ENCODE measurements around the gene CBLL2.
"Not testable (repeated sequence)": the region's sequence is repeated elsewhere in the genome, so short reads cannot be mapped to it uniquely, and the experiment has no call there.

Gene CBLL2, protein sequence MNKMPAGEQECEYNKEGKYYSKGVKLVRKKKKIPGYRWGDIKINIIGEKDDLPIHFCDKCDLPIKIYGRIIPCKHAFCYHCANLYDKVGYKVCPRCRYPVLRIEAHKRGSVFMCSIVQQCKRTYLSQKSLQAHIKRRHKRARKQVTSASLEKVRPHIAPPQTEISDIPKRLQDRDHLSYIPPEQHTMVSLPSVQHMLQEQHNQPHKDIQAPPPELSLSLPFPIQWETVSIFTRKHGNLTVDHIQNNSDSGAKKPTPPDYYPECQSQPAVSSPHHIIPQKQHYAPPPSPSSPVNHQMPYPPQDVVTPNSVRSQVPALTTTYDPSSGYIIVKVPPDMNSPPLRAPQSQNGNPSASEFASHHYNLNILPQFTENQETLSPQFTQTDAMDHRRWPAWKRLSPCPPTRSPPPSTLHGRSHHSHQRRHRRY
- 0 to 0.09 (median 0) reads per million in 4 experiments for total RNA-seq

DNA sequence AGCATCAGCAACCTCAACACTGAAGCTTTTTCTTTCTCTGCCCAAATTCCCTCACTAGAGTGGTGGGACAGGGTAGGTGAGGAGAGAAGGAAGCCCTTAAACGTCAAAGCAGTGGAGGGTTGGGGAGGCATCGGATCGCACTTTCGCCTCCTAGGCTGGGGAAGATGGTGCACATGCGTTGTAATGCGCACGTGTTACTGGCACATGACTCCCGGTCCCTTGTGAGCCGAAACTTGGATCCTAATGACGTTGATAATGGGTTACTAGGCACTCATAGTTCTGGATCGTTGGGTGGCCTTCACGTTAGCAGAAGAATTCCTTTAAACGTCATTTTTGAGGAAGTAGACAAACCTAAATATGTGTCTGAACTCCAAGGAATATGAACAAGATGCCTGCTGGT lies at the start of gene CBLL2:
Gene CBLL2, plus strand, starts transcription at position 301 of the 400 bp plus-strand sequence. Its CDS starts 79 bp downstream, at position 380.
- DNase-seq: no peak

DNA sequence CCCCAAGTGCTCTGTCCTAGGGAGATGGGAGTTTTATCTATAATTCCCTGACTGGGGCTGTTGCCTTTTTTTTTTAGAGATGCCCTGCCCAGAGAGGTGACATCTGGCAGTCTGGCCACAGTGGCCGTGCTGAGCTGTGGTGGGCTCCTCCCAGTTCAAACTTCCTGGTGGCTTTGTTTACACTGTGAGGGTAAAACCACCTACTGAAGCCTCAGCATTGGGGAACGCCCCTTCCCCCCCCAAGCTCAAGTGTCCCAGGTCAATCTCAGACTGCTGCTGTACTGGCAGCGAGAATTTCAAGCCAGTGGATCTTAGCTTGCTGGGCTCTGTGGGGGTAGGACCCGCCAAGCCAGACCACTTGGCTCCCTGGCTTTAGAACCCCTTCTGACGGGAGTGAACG lies 38.3 kb upstream of the CBLL2 start:
- DNase-seq: no peak

DNA sequence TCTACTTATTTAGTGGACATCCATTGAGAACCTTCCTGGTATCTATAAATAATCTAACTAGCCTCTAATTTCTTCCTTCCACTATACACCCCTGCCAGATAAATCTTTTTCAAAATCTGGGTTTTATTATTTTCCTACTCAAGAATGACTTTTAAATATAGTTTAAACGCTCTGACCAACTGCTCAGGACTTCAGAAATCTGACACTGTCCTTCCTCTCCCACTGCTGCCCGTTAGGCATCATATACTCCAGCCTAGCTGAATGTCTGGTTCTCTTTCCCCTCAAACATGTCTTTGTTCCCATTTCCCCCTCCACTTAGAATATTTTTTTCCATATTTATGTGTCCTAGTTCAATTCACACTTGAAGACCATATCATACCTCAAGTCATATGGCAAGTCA lies 35.2 kb upstream of the CBLL2 start:
- DNase-seq: no peak

DNA sequence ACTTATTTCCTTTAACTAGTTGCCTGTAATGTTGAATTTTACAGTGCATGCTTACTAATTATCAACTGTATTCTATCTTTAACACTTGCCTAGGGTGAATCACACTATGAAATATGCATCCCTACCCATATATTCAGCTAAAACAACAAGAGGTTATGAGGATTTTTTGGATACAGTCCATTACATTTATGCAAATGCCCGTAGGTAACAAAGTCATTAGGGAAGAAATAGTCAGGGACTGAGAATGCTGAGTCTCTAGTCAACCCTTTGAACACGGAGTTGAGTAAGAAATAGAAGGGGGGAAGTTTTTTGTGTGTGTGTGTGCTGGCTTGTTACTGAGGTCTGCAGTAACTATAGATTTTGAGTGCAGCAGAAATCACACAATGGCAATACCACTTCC lies 26.1 kb upstream of the CBLL2 start:
- no peak for DNase-seq

DNA sequence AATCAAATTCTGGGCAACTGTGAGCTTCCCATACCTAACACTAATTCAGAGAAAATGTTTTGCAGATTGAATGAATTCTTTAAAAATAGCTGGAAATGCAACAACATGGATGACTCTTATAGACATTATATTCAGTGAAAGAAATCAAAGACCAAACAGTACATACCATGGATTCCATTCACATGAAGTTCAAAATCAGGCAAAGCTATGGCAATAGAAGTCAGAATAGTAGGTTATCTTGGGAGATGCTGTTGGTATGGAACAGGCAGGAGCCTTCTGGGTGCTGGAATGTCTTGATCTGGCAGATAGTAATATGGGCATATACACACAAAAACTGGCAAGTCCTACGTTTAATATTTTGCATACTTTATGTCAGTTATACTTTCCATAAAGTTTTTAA lies 25.5 kb upstream of the CBLL2 start:
- no peak for DNase-seq

DNA sequence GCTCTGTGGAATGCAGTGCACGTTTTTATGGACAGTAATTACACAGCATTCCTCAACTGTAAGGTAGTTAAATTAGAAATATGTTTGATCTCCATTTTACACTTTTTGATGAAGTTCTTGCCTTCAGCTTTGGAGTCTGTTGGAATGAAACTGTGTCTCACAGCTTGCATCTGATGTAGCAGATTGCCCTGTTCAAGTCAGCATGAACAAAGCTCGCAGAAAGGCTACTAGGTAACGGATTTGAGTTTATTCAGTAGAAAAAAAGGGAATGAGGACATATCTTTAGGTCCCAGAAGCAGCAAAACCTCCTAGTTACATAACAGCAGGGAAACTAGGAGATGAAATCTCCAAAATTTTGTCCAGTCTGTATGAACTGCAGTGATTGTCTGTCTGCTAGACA lies 24.3 kb upstream of the CBLL2 start:
- DNase-seq: no peak

DNA sequence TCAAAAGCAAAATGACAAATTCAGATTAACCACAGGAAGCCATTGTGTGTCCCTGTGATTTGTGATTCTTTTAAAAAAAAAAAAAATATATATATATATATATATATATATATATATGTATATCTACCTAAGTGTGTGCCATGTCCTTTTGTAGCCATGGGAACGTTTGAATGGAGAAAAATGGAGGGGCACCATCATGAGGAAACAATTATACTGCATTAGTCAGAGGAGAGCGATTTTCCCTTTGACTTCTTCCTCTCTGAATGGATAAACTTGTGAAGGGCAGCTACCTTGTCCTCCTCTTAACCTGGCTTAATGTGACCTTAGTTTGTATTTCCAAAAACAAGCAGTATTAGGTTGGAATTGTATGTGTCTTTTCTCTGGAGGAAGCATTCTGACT lies 23.3 kb upstream of the CBLL2 start:
- no peak for DNase-seq

DNA sequence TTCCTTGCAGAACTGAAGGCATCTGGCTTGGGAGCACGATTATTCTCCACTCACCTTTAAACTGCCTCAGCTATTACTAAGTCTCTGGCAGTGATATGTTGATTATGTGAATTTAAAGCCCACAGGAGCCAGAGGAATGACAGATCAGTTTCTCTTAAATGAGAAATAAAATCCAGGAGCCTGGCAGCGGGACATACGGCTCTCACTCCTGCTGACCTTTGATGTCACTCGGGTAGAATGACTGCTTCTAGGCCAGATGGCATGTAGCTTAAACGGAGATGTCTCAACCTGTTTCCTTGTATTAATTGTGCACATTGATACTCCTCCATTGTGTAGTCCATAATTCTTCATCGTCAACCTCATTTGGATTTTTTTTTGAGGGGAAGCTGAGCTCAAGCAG lies 4.0 kb upstream of the CBLL2 start:
- DNase-seq: no peak

DNA sequence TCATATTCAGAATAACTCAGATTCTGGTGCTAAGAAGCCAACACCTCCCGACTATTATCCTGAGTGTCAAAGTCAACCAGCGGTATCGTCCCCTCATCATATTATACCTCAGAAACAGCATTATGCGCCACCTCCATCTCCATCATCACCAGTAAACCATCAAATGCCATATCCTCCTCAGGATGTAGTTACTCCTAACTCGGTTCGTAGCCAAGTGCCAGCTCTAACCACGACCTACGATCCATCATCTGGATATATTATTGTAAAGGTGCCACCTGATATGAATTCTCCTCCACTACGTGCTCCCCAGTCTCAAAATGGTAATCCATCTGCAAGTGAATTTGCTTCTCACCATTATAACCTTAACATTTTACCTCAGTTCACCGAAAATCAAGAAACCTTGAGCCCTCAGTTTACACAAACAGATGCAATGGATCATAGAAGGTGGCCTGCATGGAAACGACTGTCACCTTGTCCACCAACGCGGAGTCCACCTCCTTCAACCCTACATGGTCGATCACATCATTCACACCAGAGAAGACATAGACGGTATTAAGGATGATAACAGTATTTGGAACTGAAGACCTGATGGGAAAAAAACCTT lies 1.1 kb downstream of the CBLL2 start:
- DNase-seq: no peak

DNA sequence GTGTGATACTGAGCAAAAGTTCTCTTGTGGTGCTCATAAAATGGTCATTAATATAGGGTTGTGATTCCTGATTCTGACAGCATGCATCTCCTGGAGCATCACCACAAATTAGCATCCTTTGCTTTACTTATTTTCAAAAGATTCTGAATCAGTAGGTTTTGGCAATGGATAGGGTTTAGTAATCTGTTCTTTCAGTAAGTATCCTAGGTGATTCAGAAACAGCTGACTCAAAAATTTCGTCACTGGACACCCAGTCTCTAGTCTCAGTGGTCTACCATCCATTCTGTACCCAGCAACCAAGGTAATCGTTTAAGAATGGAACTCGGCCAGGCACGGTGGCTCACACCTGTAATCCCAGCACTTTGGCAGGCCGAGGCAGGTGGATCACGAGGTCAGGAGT lies 4.1 kb downstream of the CBLL2 start:
- DNase-seq: no peak

DNA sequence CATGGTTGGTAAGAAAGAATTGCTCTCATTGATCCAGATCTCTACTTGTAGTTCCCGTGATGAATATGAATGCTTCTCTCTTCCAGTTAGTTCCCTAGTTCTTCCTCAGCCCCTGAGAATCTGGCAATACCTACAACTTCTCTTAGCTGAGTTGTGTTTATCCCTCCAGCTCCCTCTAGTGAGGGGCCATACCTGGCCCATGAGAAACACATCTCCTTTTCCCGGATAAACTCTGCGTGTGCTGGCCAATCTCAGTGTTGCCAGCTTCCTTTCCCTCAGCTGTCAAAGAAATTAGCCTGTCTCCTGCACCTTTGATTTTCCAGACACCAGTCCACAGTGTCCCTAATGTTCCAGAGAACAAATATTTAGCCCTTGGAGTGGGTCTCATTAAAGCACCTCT lies 5.7 kb downstream of the CBLL2 start:
- DNase-seq: no peak

DNA sequence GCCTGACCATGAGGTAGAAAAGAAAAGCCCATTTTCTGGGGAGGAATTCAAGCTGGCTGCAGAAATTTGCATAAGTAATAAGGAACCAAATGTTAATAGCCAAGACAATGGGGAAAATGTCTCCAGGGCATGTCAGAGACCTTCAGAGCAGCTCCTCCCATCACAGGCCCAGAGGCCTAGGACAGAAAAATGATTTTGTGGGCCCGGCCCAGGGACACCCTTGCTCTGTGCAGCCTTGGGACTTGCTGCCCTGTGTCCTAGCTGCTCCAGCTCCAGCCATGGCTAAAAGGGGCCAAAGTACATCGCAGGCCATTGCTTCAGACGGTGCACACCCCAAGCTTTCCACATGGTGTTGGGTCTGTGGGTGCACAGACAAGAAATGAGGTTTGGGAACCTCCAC lies 16.5 kb downstream of the CBLL2 start:
- DNase-seq: not testable (repeated sequence)

DNA sequence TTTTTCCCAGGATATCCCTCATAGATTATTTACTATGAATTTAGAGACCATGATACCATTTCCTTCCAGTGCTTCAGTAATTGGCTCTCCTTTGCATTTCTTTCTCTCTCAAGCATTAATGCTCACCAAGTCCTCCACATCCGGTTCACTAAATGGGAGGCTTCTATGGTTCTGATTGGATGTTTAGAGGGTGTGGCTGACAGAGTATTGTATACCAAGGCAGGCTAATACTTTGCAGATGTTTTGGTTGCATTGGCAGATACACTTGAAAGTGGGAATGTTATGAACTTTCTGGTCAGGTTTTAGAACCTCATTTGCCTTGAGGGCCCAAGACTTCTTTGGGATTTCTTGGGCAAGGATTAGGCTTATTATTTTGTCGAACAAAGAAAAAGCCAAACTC lies 24.2 kb downstream of the CBLL2 start:
- DNase-seq: no peak

DNA sequence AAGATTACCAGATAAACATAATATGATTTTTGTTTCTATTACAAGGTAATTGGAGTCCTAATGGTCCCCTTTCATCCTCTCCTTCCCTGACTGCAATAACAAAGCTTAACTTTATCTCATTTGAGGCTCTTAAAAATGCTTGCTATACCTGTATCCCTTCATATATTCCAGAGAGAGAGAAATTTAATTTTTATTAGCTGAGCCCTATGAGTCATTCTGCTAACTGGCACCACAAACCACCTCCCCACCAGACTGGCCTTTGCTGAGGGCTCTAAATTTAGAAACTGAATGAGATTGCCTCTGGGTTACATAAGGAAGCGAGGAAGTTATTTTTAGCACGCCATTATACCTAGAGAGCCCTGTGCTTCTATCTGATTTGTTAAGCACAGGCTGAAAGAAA lies 27.4 kb downstream of the CBLL2 start:
- no peak for DNase-seq

DNA sequence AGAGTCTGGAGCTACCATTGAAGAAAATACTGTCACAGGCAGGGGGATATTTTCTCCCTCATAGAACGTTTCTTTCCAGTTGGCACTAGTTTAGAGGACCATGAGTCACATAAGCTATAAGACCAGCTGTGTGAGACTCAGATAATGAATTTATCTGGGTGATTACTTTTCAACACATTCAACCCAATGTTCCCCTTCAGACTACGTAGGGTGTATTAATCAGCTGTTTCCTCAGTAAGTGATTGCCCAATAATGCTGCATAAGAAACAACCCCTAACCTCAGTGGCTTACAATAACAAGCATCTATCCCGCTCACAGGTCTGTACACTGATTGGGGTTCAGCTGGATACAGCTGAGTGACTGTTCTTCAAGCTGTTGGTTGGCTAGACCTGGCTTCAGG lies 38.1 kb downstream of the CBLL2 start:
- no peak for DNase-seq

DNA sequence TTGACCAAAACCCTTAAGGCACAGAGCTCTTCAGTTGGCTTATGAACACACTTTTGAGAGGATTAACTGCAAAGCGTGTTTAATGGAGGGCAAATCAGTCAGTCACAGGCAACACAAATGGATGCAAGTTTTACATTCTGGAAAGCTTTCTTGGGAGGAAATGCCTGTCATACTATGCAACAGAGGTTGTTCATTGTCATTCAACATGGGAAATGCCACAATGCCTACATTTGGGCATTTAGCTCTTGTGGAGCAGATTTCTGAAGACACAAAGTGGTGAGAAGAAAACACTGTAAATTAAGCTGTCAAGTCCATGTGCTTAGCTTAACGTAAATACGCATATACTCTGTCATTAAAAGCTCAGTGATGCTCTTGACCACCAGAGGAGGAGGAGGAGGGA lies 41.1 kb downstream of the CBLL2 start:
- no peak for DNase-seq

DNA sequence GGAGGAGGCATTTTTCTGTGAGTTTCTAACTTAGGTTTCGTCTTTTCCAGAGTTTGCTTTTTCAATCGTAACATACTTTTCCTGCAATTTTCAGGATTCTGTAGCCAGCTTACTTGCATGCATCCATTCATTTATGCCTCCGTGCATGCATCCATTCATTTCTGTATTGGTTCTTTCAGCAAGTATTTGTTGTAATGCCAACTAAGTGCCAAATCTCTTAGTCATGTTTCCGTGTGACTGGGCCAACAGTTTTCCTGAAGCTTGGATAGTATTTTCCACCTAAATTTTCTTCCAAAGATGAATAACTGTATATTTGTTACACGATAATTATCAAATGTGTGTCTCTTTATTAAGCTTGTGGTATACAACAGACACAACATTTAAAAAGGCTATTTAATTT lies 41.5 kb downstream of the CBLL2 start:
- DNase-seq: no peak

DNA sequence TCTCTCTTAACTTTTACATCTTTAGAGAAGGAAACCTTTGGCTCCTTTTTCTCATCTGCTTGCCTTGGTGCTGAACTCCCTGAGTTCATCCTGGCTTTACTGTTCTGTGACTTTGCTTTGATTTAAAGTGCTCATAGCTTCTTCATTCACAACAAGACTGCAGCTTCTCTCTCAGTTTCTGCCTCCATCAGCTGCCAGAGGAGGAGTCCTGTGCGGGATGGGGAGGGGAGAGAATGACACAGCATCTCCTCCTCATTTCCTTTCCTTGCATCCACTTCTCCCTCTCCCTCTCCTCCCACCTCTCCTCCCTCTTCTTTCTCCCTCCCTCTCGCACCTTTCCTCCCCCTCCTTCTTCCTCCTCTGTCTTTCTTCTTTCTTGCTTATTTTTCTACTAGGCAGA lies 42.0 kb downstream of the CBLL2 start:
- DNase-seq: no peak

DNA sequence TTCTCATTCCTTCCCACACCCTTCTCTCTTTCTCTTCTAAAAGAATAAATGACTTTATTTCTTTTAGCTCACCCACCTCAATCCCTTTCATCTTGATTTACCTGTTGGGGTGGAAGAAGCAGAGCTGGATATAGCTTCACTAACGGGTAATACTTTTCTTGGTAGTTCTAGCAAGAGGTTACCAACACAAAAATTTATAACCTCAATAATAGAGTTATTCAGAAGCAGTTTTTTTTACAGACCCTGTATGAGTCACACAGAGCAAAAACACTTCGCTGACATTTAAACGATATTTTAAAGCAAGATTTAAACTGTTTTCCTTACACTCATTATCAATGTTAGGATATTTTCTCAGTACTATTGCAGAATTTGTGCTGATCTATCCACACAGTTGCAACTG lies 42.4 kb downstream of the CBLL2 start:
- no peak for DNase-seq

DNA sequence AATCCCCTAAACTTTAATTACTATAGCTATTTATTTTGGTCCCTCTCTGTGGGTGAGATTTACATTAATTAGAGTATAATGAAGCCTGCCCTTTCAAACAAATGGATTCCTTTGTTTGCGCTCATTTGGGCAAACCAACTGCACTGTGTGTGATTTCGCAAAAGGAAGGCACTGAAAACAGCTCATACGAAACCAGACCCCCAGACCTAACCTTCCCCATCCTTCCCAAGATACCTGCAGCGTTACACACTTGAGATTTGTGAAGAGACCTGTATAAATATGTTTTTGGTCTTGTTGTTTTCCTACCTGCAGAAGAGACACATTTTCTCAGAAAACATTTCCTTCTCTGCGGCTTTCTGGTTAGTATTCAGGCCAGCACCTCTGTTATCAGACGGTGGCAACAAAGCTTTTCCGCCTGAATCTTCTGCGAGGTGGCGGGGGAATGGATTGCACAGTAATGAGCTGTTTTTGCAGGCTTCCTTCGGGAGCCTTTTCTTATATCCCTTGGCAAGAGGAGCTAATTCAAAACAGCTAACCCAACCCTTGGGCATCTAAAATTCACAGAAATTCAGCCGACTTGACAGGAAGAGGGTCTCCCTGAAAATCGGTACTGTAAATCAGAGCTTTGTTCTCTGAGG lies 47.6 kb downstream of the CBLL2 start:
- no peak for DNase-seq

DNA sequence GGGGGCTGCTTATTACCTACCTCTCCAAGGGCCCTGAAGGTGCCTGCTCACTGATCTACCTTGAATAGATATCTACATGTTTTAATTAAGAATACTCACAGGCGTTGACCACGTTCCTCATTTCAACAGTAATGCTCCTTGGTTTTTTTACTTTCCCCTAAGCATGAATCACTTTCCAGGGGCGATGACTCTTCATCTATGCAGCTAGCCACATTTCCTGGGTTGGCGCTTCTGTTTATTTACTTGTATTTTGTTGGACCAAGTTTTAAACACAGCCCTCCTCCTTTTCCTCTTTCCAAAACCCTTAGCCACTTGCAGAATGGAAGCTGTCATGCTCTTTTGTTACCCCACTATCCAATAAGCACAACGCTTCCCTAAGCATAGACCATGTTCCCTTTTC lies 50.8 kb downstream of the CBLL2 start:
- no peak for DNase-seq

Data from effector CD8-positive, alpha-beta T cell (primary cell).